WTC11 (cell line): ENCODE results near the gene CFAP161.

Source experiments
- ATF1 ChIP-seq: sonication (generic); formaldehyde crosslinking; IDR thresholded peaks from 2 replicates; pipeline ENCODE4 v1.8.1; 2023; ENCODE audit warnings: mild to moderate bottlenecking, moderate library complexity, missing genetic modification reagents
- EMX1 ChIP-seq: fragments of 250-450 bp; sonication (Bioruptor Pico); IDR thresholded peaks from 2 replicates; pipeline ENCODE4 v1.8.0; 2021; ENCODE audit warnings: mild to moderate bottlenecking
- ESRRA ChIP-seq: sonication (generic); formaldehyde crosslinking; IDR thresholded peaks from 2 replicates; pipeline ENCODE4 v1.8.1; 2022; ENCODE audit warnings: mild to moderate bottlenecking, missing genetic modification reagents, borderline replicate concordance
- ETV6 ChIP-seq: sonication (generic); formaldehyde crosslinking; IDR thresholded peaks from 2 replicates; pipeline ENCODE4 v1.8.1; 2022; ENCODE audit warnings: mild to moderate bottlenecking, missing genetic modification reagents
- GRHL2 ChIP-seq: fragments of 250-450 bp; sonication (Bioruptor Pico); IDR thresholded peaks from 2 replicates; pipeline ENCODE4 v1.8.0; 2022; ENCODE audit warnings: mild to moderate bottlenecking, moderate library complexity; ENCODE audit not compliant: insufficient replicate concordance, severe bottlenecking
- JUN ChIP-seq: sonication (generic); formaldehyde crosslinking; IDR thresholded peaks from 2 replicates; pipeline ENCODE4 v1.8.0; 2023; ENCODE audit warnings: mild to moderate bottlenecking, missing genetic modification reagents
- ZNF138 ChIP-seq: sonication (generic); formaldehyde crosslinking; conservative IDR thresholded peaks from 2 replicates; pipeline ENCODE4 v1.8.1; 2022; ENCODE audit warnings: mild to moderate bottlenecking, moderate library complexity, missing genetic modification reagents
- TF ChIP-seq, protein P1 (sequence below): fragments of 200-600 bp; IDR thresholded peaks from 2 replicates; pipeline ENCODE4 v1.8.0; 2022; ENCODE audit warnings: antibody characterized with exemption

DNA sequence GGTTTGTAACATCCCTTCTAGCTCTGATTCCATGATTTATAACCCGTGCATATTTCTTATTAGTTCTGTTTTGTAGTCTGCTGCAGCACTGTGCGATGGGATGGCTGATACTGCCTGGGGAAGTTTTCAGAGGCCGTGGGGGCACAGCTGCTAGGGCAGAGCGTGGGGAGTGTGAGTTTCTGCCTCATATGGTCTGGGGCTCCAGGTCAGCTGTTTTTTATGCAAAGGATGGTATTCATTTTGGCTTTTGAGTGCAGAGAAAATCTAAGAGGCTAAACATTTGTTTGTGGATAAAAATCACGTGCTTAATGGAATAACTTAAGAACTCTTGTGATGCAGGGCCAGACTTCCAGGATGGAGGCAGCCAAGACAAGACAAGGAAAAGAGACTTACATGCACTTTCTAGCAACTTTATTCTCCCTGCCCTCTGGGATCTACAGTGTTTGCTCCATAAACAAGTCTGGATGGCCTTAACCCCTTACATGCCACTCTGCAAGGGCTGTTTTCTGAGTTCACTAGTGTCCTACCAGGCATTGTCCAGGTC, 45.5 kb upstream of the CFAP161 start:
- TF ChIP-seq ESRRA (CRISPR knock-in tag) (no peak), EMX1 (no peak), ETV6 (no peak), ATF1 (CRISPR knock-in tag) (no peak), ZNF138 (CRISPR knock-in tag) (no peak), GRHL2 (CRISPR knock-in tag) (no peak), JUN (no peak)
- TF ChIP-seq, protein P1, sequence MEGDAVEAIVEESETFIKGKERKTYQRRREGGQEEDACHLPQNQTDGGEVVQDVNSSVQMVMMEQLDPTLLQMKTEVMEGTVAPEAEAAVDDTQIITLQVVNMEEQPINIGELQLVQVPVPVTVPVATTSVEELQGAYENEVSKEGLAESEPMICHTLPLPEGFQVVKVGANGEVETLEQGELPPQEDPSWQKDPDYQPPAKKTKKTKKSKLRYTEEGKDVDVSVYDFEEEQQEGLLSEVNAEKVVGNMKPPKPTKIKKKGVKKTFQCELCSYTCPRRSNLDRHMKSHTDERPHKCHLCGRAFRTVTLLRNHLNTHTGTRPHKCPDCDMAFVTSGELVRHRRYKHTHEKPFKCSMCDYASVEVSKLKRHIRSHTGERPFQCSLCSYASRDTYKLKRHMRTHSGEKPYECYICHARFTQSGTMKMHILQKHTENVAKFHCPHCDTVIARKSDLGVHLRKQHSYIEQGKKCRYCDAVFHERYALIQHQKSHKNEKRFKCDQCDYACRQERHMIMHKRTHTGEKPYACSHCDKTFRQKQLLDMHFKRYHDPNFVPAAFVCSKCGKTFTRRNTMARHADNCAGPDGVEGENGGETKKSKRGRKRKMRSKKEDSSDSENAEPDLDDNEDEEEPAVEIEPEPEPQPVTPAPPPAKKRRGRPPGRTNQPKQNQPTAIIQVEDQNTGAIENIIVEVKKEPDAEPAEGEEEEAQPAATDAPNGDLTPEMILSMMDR: no peak
